RWPE2 (cell line): Measurements from ENCODE around the gene SUPV3L1.
A peak's percentile ranks its signal among the peaks of the same experiment; 100 is the strongest.

Experiments
- ATAC-seq: fragments of 200-7000 bp; cut with Tn5 transposase; 3 replicates; pipeline ENCODE4 v1.9.1; 2021; ENCODE audit warnings: low read depth
- DNase-seq: peaks from one replicate; pipeline ENCODE4 v3.0.0-alpha.2; 2020; ENCODE audit warnings: low spot score
- H3K27ac ChIP-seq: fragments of 450-650 bp; 2 replicates; pipeline ENCODE4 v1.5.1; 2017; ENCODE audit warnings: mild to moderate bottlenecking; ENCODE audit not compliant: poor library complexity, severe bottlenecking
- H3K27me3 ChIP-seq: fragments of 250-450 bp; sonication (Bioruptor Pico); 2 replicates; pipeline ENCODE4 v1.5.1; 2021; ENCODE audit warnings: mild to moderate bottlenecking, moderate library complexity; ENCODE audit not compliant: insufficient read depth, poor library complexity, severe bottlenecking
- H3K36me3 ChIP-seq: fragments of 250-450 bp; sonication (Bioruptor Pico); 2 replicates; pipeline ENCODE4 v1.5.1; 2020; ENCODE audit warnings: low read depth, mild to moderate bottlenecking, moderate library complexity
- H3K4me1 ChIP-seq: fragments of 250-450 bp; sonication (Bioruptor Pico); 2 replicates; pipeline ENCODE4 v1.5.1; 2021; ENCODE audit warnings: mild to moderate bottlenecking, moderate library complexity; ENCODE audit not compliant: insufficient read depth, poor library complexity, severe bottlenecking
- H3K4me3 ChIP-seq: fragments of 250-450 bp; sonication (Bioruptor Pico); 2 replicates; pipeline ENCODE4 v1.5.1; 2021; ENCODE audit warnings: mild to moderate bottlenecking, moderate library complexity; ENCODE audit not compliant: severe bottlenecking
- H3K9me3 ChIP-seq: fragments of 250-450 bp; sonication (Bioruptor Pico); 2 replicates; pipeline ENCODE4 v1.5.1; 2021; ENCODE audit warnings: mild to moderate bottlenecking, moderate library complexity; ENCODE audit not compliant: severe bottlenecking
- CTCF ChIP-seq: fragments of 450-650 bp; IDR thresholded peaks from one replicate; pipeline ENCODE4 v1.5.1; 2017; ENCODE audit warnings: mild to moderate bottlenecking, moderate library complexity; ENCODE audit not compliant: poor library complexity, severe bottlenecking

The SUPV3L1 gene

GRCh38 chr10:69220041-69220451 lies 40.0 kb downstream of the SUPV3L1 start, which contains the start of gene HKDC1:
TSS of gene HKDC1 (plus strand) at chr10:69220332. CDS start at chr10:69220436, 104 bp downstream.
- peaks cover 50% of the 10 kb centered on the region for H3K4me1 ChIP-seq
- TF ChIP-seq CTCF = no peak

GRCh38 chr10:69220507-69220906 lies 40.5 kb downstream of the SUPV3L1 start:
- H3K27me3 ChIP-seq = no peaks in the 10 kb centered on the region
- no peak overlapping the region for H3K4me3 ChIP-seq
- H3K9me3 ChIP-seq = no peaks in the 10 kb centered on the region
- no peak for DNase-seq
- no peak for TF ChIP-seq CTCF
- ATAC-seq = no peak
- H3K36me3 ChIP-seq = no peaks in the 10 kb centered on the region
- H3K4me1 ChIP-seq = peaks cover 51% of the 10 kb centered on the region
- no peak overlapping the region for H3K27ac ChIP-seq

More at GRCh38 chr10:69220041-69220451, 40.0 kb downstream of the SUPV3L1 start, which contains the start of gene HKDC1:
- Histone ChIP-seq H3K27me3 (no peaks in the 10 kb centered on the region), H3K9me3 (no peaks in the 10 kb centered on the region), H3K36me3 (no peaks in the 10 kb centered on the region), H3K4me3 (no peak within 1 kb of the TSS), H3K27ac (peak within 1 kb of the TSS; percentile 56)
- no peak for ATAC-seq
- no peak for DNase-seq

- TF ChIP-seq CTCF = peak; percentile 85
- Histone ChIP-seq H3K4me1 (peaks cover 40% of the 10 kb centered on the region), H3K36me3 (no peaks in the 10 kb centered on the region), H3K4me3 (no peak overlapping the region), H3K27ac (peak overlapping the region; percentile 93), H3K9me3 (no peaks in the 10 kb centered on the region), H3K27me3 (no peaks in the 10 kb centered on the region)
- DNase-seq (peak; percentile 86), ATAC-seq (peak; percentile 96)
These were observed 42.4 kb downstream of the SUPV3L1 start for GRCh38 chr10:69222157-69223027.

GRCh38 chr10:69223028-69223342 lies 43.0 kb downstream of the SUPV3L1 start:
- TF ChIP-seq CTCF = no peak

More at GRCh38 chr10:69223028-69223342, 43.0 kb downstream of the SUPV3L1 start:
- Histone ChIP-seq H3K4me1 (peaks cover 34% of the 10 kb centered on the region), H3K4me3 (no peak overlapping the region), H3K36me3 (no peaks in the 10 kb centered on the region), H3K9me3 (no peaks in the 10 kb centered on the region), H3K27ac (peak overlapping the region; percentile 93), H3K27me3 (no peaks in the 10 kb centered on the region)
- DNase-seq (no peak), ATAC-seq (no peak)
